GM10847 (cell line): Measurements from ENCODE around the gene BMP8A.

Experiments used
- POLR2A ChIP-seq: IDR thresholded peaks from 2 replicates; pipeline ENCODE4 v1.6.1; 2011; ENCODE audit not compliant: insufficient read length; ENCODE audit errors: extremely low read depth

The BMP8A gene

DNA sequence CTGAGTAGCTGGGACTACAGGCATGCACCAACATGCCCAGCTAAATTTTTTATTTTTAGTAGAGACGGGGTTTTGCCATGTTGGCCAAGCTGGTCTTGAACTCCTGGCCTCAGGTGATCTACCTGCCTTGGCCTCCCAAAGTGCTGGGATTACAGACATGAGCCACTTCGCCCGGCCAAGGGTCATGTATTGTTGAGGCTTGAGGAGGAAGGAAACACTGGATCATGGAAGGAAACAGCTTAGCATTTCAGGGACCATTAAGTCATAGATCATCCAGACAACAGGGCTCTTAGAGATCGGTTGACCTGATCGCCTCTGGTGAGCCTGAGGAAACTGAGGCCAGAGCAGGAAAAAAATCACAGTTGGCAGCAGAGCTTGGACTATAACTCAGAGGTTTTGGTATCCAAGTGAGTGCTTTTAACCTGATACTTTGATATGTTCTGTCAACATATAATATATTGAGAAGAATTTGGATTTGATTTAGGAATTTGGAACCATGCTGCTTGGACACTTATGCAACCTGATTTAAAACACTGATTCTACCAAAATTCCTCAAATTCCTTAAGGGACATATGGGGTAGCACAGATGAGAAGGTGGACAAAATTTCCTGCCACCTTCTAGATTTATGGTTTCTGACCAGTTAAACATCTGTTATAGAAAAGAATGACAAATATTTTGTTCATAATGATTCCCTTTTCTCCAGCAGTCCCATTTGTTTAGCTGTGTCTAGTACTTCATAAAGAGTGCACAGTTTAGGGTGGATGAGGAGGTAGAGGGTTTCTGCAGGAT lies 13.1 kb upstream of the BMP8A start:
- no peak for TF ChIP-seq POLR2A

DNA sequence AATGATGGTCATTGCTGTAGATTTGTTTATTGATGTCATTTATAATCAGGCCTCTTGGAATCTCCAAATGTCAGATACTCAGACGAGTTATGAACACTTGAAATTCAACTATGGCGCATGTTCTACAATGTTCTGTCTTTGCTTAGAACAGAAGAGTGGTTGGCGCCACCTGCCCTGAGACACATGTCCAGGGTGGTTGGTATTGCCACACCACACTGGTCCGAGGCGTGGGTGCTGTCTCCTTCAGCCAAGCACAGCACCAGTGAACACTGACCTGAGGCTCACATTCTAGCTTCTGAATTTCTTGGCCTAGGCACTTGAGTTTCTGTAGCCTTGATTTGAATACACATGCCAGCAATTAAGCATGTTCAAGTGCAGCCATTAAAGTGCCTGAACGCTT lies 10.1 kb upstream of the BMP8A start:
- TF ChIP-seq POLR2A: no peak

DNA sequence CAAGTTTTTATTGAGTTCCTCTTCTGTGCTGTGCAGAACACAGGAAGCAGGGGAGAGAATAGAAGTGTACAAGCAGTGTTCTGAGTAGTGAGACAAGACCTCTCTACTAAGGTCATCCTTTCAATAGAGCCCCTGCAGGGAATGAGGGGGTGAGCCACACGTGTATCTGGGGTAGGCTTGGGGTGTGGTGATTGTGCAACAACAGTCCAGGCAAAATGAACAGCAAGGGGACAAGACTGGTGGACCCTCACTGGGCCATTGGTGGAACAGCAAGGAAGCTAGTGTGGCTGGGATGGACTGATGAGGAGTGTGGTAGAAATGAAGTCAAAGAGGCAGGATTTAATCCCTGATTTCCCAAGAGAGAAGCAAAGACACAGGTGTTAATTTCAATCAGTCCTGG lies 8.2 kb upstream of the BMP8A start:
- TF ChIP-seq POLR2A: no peak

DNA sequence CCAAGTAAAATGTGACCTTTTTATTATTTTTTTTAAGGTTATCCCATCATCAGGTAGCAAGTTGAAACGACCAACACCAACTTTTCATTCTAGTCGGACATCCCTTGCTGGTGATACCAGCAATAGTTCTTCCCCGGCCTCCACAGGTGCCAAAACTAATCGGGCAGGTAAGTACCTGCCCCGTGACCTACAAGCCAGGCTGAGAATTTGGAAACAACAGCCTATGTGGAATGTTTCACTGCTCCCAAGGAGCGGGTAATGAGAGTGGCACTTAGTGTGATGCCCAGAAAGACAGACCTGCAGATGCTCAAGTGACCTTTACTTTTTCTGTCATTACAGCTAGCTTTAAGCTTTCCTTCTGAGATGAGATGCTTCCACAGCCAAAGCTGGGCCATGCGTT lies 6.9 kb upstream of the BMP8A start:
- no peak for TF ChIP-seq POLR2A

DNA sequence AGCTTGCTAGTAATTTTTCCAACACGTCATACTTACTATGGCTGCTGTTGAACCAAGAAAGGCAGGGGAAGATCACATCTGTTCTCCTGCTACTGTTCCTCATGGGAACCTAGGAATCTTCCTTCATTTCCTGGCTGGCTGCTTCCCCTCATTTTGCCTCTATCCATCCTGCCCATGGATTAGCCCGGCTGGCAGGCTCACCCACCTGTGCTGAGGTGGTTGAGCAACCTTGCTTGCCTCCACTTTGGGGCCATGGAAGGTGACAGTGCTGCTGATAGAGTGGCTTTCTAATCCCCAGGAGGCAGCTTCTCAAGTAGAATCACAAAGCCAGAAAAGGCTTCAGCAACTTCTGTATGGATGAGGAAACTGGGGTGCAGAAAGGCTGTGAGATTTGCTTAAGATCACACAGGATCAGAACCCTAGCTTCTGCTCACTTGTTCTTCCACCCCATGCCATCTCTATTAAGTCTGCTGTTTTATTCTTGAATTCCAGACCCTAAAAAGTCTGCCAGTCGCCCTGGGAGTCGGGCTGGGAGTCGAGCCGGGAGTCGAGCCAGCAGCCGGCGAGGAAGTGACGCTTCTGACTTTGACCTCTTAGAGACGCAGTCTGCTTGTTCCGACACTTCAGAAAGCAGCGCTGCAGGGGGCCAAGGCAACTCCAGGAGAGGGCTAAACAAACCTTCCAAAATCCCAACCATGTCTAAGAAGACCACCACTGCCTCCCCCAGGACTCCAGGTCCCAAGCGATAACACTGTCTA lies 6.2 kb upstream of the BMP8A start:
- TF ChIP-seq POLR2A: no peak

DNA sequence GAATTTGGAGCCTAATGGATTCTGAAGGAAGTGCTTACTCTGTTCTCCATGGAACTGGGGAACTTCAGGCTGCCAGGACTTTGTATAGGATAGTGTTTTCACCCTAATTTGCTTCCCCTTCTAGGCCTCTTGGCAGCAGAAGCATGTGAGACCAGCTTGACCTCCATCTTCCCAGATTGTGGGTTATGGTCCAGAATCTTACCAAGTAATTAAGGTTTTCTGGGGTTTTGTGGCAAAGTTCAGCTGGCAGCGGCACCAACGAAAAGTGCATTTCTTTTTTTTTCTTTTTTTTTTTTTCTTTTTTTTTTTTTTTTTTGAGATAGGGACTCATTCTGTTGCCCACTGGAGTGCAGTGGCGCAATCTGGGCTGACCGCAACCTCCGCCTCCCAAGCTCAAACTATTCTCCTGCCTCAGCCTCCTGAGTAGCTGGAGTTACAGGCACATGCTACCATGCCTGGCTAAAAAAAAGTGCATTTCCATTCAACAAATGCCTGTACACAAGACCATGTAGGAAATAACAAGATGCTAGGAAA lies 3.4 kb upstream of the BMP8A start:
- TF ChIP-seq POLR2A: no peak

DNA sequence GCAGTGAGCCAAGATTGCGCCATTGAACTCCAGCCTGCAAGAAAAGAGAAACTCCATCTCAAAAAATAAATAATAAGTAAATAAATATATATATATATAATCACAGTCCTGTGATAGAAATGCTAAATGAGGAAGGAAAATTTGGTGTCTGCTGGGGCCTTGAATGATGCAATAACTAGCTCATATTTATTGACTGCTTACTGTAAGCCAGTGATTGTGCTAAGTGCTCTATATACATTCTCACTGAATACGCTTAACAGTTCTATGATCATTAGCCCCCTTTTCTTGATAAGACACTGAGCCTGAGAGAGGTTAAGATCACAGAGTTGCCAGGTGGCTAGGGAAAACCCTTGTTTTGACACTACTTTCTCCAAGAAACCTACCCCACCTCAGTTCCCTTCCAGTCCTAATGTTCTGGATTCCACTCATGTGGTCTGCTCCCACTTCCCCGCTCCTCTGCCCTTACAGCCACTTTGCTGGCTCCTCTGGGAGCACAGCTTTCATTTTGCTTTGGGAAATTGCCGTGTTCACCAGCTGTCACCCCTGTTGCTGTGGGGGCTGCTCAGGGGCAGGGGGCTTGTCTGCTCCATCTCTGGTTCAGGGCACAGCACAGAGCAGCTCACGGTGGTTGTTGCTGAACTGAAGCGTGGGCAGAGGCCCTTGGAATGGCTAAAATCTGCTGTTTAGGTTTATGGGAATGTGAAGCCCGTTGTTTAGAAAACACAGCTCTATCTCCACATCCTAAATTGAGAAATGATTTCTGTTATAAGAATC lies 2.5 kb upstream of the BMP8A start:
- TF ChIP-seq POLR2A: no peak

DNA sequence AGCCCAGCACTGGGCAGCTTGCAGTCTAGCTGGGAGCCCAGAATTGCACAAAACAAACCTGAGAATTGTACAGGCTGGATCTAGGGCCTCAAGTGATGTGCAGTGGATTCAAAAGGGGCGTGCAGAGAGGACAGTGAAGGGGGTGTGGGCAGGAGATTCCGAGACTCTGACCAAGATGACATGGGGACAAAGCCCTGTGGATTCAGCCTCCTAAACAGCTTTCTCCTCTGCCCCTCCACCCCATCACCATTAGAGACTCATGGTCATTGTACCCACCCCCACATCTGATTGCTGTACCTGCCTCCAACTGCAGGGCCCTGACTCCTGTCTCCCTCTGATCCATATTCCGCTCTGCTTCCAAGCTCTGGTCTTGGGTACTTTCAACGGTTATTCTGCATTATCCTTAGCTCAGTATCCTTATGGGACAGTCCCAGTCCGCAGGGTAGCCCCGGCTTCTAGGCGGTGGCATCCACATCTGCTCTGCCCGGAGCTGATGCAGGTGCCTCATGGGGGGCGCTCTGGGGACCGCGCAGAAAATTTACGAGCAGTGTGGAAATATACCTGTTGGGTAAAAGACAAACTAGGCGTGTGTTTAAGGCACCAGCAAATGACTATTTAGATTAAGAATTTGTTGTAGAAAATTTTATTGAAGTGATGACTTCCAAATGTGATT lies 1.7 kb upstream of the BMP8A start:
- TF ChIP-seq POLR2A: no peak

DNA sequence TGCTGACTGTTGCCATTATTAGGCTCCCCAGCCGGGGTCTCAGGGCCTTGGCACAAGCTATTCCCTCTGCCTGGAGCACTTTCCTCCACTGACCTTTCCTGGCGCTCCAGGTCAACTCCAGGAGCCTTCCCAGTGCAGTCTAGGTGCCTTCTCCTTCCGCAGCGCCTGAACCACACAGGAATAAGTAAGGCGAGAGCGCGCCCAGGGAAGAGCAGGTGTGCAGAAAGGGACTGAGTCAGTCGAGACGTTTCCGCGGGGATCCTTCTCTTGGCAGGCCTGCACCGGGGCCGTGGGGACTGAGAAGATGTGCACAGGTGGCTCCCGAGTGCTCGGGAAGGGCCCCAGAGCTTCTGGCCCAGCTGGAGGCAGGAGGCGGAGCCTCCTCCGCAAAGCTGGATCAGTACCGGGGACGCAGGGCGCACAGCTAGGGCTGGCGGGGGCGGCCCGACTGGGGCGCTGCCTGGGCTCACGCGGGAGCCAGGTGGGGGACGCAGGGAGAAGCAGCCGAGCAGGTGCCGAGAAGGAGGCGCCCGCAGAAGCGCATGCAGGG lies 765 bp upstream of the BMP8A start:
- TF ChIP-seq POLR2A: no peak

DNA sequence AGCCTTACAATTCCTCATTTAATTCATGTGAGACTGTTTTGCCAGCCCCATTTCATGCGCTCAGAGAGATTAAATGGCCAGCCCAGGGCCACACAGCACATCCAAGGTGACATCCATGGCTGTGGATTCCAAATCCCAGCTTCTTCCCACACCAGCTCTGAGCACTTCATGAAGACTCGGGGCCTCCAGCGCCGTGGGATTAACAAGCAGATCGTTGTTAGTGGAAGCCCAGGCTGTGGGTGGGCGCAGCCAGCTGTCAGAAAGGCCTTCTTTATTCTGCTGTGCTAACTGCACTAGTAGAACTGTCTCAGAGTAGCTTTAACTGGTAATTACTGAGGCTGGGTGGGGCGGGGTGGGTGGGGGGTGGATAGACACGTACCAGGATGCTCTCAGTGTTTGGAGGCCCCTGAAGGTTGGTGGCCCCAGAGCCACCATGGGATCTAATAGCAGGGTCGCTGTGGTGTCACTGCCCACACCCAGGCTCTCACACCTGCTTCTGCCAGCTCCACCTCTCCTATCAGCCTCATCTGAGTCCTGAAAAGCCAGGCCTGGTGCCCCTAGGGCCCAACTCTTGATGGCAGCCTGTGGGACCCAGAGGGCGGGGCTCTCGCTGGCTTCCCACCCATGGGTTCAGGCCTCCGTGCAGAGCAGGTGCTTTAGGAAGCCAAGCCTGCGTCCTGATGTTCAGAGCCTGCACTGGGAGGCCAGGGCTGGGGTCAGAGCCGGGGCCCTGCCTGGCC lies 3.4 kb downstream of the BMP8A start:
- TF ChIP-seq POLR2A: no peak

DNA sequence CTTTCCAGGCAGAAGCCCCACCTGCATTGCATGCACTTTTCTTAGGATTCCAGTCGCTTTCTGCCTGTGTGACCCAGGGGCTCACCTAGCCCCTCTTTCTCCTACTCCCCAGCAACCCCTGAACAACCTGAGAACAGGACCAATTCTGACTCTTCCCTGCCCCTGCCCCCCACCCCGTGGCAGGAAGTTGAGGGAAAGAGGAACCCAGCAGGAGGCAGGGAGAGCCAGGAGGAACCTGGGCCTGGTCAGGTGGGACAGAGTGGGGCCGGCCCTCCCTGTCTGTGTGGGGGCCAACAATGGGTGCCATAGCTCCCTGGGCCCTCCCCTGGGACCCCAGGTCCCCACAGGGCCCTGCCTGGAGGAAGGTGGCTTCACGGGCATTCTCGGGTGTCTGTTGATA lies 6.1 kb downstream of the BMP8A start:
- TF ChIP-seq POLR2A: no peak

DNA sequence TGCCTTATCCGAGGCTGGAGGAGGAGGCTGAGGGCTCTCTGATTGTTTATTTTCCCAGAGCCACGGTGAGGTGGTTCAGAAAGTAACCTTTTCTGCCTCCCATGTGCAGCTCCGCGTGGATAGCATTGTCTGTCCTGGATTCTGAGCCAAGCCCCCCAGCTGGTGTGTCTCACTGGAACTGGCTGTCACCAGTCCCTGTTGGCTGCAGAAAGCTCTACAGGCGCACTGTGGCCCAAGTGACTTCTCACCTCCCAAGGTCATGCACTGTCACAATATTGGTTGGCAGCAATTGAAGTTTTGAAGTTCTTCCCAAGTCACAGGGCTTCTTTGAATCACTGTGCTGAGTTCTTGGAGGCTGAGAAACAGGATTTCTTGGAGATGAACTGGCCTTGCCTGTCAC lies 8.2 kb downstream of the BMP8A start:
- no peak for TF ChIP-seq POLR2A

DNA sequence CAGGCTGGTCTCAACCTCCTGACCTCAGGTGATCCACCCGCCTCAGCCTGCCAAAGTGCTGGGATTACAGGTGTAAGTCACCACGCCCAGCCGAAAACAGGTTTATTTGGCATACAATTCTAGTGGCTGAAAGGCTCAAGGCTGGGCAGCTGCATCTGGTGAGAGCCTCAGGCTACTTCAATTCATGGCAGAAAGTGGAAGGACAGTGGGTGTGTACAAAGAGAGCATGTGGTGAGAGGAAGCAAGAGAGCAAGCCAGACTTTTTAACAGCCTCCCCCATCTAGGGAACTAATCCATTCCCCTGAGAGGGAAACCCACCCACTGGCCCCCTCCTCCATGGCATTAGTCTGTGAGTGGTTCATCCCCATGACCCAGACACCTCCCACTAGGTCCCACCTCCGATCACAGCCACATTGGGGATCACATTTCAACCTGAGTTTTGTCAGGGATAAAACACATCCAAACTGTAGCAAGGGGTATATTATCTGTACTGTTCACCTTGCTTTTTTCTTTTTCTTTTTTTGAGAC lies 9.5 kb downstream of the BMP8A start:
- TF ChIP-seq POLR2A: no peak

DNA sequence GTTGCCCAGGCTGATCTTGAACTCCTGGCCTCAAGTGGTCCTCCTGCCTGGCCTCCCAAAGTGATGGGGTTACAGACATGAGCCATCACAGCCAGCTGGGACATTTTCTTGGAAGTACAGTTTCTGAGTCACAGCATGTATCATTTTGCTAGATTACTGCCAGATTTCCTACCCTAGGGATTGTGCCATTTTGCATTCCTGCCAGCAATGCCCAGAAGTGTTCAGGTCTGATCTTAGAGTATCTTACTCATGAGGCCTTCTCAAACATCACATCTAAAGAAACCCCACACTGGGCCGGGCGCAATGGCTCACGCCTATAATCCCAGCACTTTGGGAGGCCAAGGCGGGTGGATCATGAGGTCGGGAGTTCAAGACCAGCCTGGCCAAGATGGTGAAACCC lies 10.2 kb downstream of the BMP8A start:
- no peak for TF ChIP-seq POLR2A

DNA sequence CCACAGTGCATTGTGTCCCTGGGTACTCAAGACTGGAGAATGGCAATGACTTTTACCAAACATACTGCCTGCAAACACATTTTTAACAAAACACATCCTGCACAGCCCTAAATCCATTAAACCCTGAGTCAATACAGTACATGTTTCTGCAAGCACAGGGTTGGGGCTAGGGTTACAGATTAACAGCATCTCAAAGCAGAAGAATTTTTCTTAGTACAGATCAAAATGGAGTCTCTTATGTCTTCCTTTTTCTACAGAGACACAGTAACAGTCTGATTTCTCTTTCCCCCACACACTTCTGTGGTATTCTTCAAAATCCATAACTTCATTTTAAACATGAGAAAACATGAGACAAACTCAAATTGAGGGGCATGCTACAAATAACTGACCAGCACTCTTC lies 13.9 kb downstream of the BMP8A start:
- no peak for TF ChIP-seq POLR2A
